H9 (cell line): Measurements from ENCODE around the gene KCNG2. TPM values are rescaled to one million over a fixed set of nuclear protein-coding genes. Genes with fewer than 3 reads are reported as not detected.

Source experiments
- DNase-seq: peaks from one replicate; pipeline ENCODE4 v3.0.0-alpha.2; 2017
- H2AFZ ChIP-seq: one replicate; pipeline ENCODE4 v1.6.1; 2013; ENCODE audit warnings: mild to moderate bottlenecking, low read length, control low read depth, moderate library complexity
- H2AK5ac ChIP-seq: 2 replicates; pipeline ENCODE4 v1.6.1; 2013; ENCODE audit warnings: low read length, control low read depth, mixed read lengths; ENCODE audit not compliant: insufficient read length
- H2BK120ac ChIP-seq: one replicate; pipeline ENCODE4 v1.6.1; 2013; ENCODE audit warnings: low read depth, mild to moderate bottlenecking, low read length, control low read depth, inconsistent platforms; ENCODE audit not compliant: poor library complexity, severe bottlenecking
- H2BK12ac ChIP-seq: 2 replicates; pipeline ENCODE4 v1.6.1; 2013; ENCODE audit warnings: low read length, control low read depth, mixed read lengths, low read depth; ENCODE audit not compliant: insufficient read length
- H2BK15ac ChIP-seq: 2 replicates; pipeline ENCODE4 v1.6.1; 2013; ENCODE audit warnings: low read depth, low read length, control low read depth
- H2BK20ac ChIP-seq: one replicate; pipeline ENCODE4 v1.6.1; 2013; ENCODE audit warnings: low read depth, mild to moderate bottlenecking, low read length, control low read depth, inconsistent platforms; ENCODE audit not compliant: poor library complexity, severe bottlenecking
- H2BK5ac ChIP-seq: 2 replicates; pipeline ENCODE4 v1.6.1; 2013; ENCODE audit warnings: low read length, control low read depth, mixed read lengths; ENCODE audit not compliant: insufficient read length
- H3K14ac ChIP-seq: 2 replicates; pipeline ENCODE4 v1.6.1; 2013; ENCODE audit warnings: low read length, control low read depth; ENCODE audit not compliant: insufficient read depth
- H3K18ac ChIP-seq: 2 replicates; pipeline ENCODE4 v1.6.1; 2013; ENCODE audit warnings: low read depth, mild to moderate bottlenecking, mixed read lengths, low read length, control low read depth; ENCODE audit not compliant: insufficient read length
- H3K23ac ChIP-seq: 2 replicates; pipeline ENCODE4 v1.6.1; 2013; ENCODE audit warnings: low read length, control low read depth, mixed read lengths, low read depth; ENCODE audit not compliant: insufficient read length
- H3K23me2 ChIP-seq: 2 replicates; pipeline ENCODE4 v1.6.1; 2013; ENCODE audit warnings: low read depth, mild to moderate bottlenecking, mixed read lengths, low read length, control low read depth; ENCODE audit not compliant: insufficient read length, poor library complexity, severe bottlenecking
- H3K27ac ChIP-seq: 2 replicates; pipeline ENCODE4 v1.5.1; 2013; ENCODE audit warnings: low read length, control low read depth, mixed read lengths, low read depth; ENCODE audit not compliant: insufficient read length
- H3K27me3 ChIP-seq: 2 replicates; pipeline ENCODE4 v1.6.1; 2013; ENCODE audit warnings: low read length, control low read depth, inconsistent platforms; ENCODE audit not compliant: insufficient read depth
- H3K4ac ChIP-seq: 2 replicates; pipeline ENCODE4 v1.6.1; 2013; ENCODE audit warnings: low read depth, mild to moderate bottlenecking, control low read depth, inconsistent platforms, low read length, moderate library complexity
- H3K4me1 ChIP-seq: 2 replicates; pipeline ENCODE4 v1.6.1; 2013; ENCODE audit warnings: low read length, control low read depth, inconsistent platforms; ENCODE audit not compliant: insufficient read depth
- H3K4me2 ChIP-seq: 2 replicates; pipeline ENCODE4 v1.6.1; 2013; ENCODE audit warnings: low read length, control low read depth, mixed read lengths; ENCODE audit not compliant: insufficient read length, insufficient read depth
- H3K56ac ChIP-seq: 2 replicates; pipeline ENCODE4 v1.6.1; 2013; ENCODE audit warnings: low read depth, mild to moderate bottlenecking, mixed read lengths, low read length, control low read depth; ENCODE audit not compliant: insufficient read length
- H3K79me1 ChIP-seq: 2 replicates; pipeline ENCODE4 v1.6.1; 2013; ENCODE audit warnings: low read depth, mild to moderate bottlenecking, moderate library complexity, low read length, control low read depth, inconsistent platforms; ENCODE audit not compliant: insufficient read depth, poor library complexity, severe bottlenecking
- H3K79me2 ChIP-seq: 2 replicates; pipeline ENCODE4 v1.6.1; 2013; ENCODE audit warnings: low read length, control low read depth, inconsistent platforms; ENCODE audit not compliant: insufficient read depth
- H3K9ac ChIP-seq: 2 replicates; pipeline ENCODE4 v1.6.1; 2013; ENCODE audit warnings: low read length, control low read depth, mixed read lengths; ENCODE audit not compliant: insufficient read length; ENCODE audit errors: extremely low read depth
- H3K9me3 ChIP-seq: one replicate; pipeline ENCODE4 v1.6.1; 2013; ENCODE audit warnings: low read depth, low read length, inconsistent platforms; ENCODE audit not compliant: control insufficient read depth
- H3T11ph ChIP-seq: one replicate; pipeline ENCODE4 v1.6.1; 2013; ENCODE audit warnings: mild to moderate bottlenecking, low read length, control low read depth, inconsistent platforms
- H4K20me1 ChIP-seq: one replicate; pipeline ENCODE4 v1.6.1; 2013; ENCODE audit not compliant: control insufficient read depth, insufficient read length, insufficient read depth
- H4K5ac ChIP-seq: 2 replicates; pipeline ENCODE4 v1.6.1; 2013; ENCODE audit warnings: low read depth, mild to moderate bottlenecking, mixed read lengths, low read length, control low read depth; ENCODE audit not compliant: insufficient read length
- H4K8ac ChIP-seq: replicated peaks from 2 replicates; pipeline ENCODE4 v1.6.1; 2013; ENCODE audit warnings: low read length, control low read depth, mixed read lengths, low read depth; ENCODE audit not compliant: insufficient read length
- H4K91ac ChIP-seq: 2 replicates; pipeline ENCODE4 v1.6.1; 2013; ENCODE audit warnings: low read depth, mild to moderate bottlenecking, moderate library complexity, mixed read lengths, low read length, control low read depth; ENCODE audit not compliant: insufficient read length
- H3K27ac Mint-ChIP-seq, 3 experiments: 2 replicates in 2 of 3; 3 replicates in 1 of 3; pipeline ENCODE4 v1.8.0; 2020 to 2021; ENCODE audit warnings: mixed read lengths in 3 of 3, mild to moderate bottlenecking in 1 of 3, moderate library complexity in 1 of 3
- H3K27me3 Mint-ChIP-seq: 2 replicates; pipeline ENCODE4 v1.8.0; 2021; ENCODE audit warnings: low read depth, mild to moderate bottlenecking, moderate library complexity, mixed read lengths
- H3K36me3 Mint-ChIP-seq, 3 experiments: 2 replicates in 2 of 3; 3 replicates in 1 of 3; pipeline ENCODE4 v1.8.0; 2020 to 2021; ENCODE audit warnings: low read depth in 3 of 3, mixed read lengths in 3 of 3; ENCODE audit not compliant: insufficient read depth in 1 of 3
- H3K4me1 Mint-ChIP-seq, 2 experiments: 2 replicates each; pipeline ENCODE4 v1.8.0; 2020; ENCODE audit warnings: mixed read lengths in 2 of 2
- H3K4me3 Mint-ChIP-seq, 2 experiments: 2 replicates in 1 of 2; 3 replicates in 1 of 2; pipeline ENCODE4 v1.8.0; 2020 to 2021; ENCODE audit warnings: mild to moderate bottlenecking in 2 of 2, mixed read lengths in 2 of 2, moderate library complexity in 1 of 2
- H3K9me3 Mint-ChIP-seq, 2 experiments: 2 replicates in 1 of 2; 3 replicates in 1 of 2; pipeline ENCODE4 v1.8.0; 2020; ENCODE audit warnings: mild to moderate bottlenecking in 2 of 2, mixed read lengths in 2 of 2, moderate library complexity in 1 of 2
- WGBS: extraction: QIAGEN DNeasy Blood & Tissue Kit; methylation state at CpG from one replicate; pipeline ENCODE4 v1.1.7; 2013; ENCODE audit warnings: missing lambda C conversion rate, low lambda C conversion rate, mixed read lengths; ENCODE audit not compliant: insufficient read length; ENCODE audit errors: extremely low coverage; 5-methylcytosine and 5-hydroxymethylcytosine counted together
- total RNA-seq: library from RNA; stranded (reverse); gene quantifications from 2 replicates; pipeline ENCODE4 v1.2.1, GENCODE V29; 2021
- TF ChIP-seq, protein P1 (sequence below): fragments of 200-600 bp; sonication (generic); conservative IDR thresholded peaks from 3 replicates; pipeline ENCODE4 v1.8.0; 2021; ENCODE audit warnings: antibody characterized with exemption, mild to moderate bottlenecking

KCNG2 gene
- total RNA-seq, 1 experiment from 2014 or later = 0.15 TPM

DNA sequence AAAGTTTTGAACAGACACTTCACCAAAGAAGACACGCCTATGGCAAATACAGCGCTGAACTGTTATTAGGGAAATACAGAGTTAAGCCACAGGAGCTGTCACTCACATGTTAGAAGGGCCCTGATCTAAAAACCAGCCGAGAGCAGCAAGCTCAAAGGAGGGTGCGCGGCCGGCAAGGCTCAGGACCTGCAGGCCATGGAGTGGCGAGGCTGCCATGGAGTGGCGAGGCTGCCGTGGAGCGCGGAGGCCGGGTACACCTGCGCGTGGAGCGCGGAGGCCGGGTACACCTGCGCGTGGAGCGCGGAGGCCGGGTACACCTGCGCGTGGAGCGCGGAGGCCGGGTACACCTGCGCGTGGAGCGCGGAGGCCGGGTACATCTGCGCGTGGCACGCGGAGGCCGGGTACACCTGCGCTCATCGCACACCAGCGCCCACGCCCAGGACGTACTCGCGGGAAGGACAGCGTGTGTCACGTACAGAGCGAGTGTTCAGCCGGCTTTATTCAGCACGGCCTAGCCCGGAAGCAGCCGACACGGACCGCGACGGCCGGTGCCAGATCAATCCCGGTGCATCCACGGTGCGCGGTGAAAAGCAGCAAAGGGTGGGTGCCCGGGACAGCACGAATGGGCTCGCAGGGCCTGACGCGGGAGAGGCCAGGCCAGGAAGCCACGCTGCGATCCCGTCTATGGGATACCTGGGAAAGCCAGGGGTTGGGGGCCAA lies 84.9 kb downstream of the KCNG2 start:
- WGBS = no CpG with 5 or more reads among the region's 68 CpGs
- Mint-ChIP-seq H3K4me3 (no peak overlapping the region), H3K9me3 (peaks cover 2 to 7% of the 10 kb centered on the region in 2 experiments; a peak in 3 of 5 replicates), H3K36me3 (no peaks in the 10 kb centered on the region), H3K27ac (no peak overlapping the region), H3K4me1 (no peaks in the 10 kb centered on the region), H3K27me3 (no peaks in the 10 kb centered on the region; the same call in 1 of the 2 replicates)
- no peak overlapping the region for H4K5ac ChIP-seq
- H3T11ph ChIP-seq = no peak overlapping the region
- H3K4ac ChIP-seq = no peak overlapping the region
- peak; percentile 31 for DNase-seq
- no peak overlapping the region for H3K56ac ChIP-seq
- H4K8ac ChIP-seq = no peak overlapping the region
- no peak overlapping the region for H2BK20ac ChIP-seq
- H4K20me1 ChIP-seq = no peaks in the 10 kb centered on the region
- H3K79me2 ChIP-seq = no peaks in the 10 kb centered on the region
- no peak overlapping the region for H3K27ac ChIP-seq
- TF ChIP-seq, protein P1, sequence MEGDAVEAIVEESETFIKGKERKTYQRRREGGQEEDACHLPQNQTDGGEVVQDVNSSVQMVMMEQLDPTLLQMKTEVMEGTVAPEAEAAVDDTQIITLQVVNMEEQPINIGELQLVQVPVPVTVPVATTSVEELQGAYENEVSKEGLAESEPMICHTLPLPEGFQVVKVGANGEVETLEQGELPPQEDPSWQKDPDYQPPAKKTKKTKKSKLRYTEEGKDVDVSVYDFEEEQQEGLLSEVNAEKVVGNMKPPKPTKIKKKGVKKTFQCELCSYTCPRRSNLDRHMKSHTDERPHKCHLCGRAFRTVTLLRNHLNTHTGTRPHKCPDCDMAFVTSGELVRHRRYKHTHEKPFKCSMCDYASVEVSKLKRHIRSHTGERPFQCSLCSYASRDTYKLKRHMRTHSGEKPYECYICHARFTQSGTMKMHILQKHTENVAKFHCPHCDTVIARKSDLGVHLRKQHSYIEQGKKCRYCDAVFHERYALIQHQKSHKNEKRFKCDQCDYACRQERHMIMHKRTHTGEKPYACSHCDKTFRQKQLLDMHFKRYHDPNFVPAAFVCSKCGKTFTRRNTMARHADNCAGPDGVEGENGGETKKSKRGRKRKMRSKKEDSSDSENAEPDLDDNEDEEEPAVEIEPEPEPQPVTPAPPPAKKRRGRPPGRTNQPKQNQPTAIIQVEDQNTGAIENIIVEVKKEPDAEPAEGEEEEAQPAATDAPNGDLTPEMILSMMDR = no peak
- H3K9ac ChIP-seq = no peak overlapping the region
- H2BK12ac ChIP-seq = no peak overlapping the region
- H2BK5ac ChIP-seq = no peak overlapping the region
- no peaks in the 10 kb centered on the region for H3K9me3 ChIP-seq
- no peak overlapping the region for H3K14ac ChIP-seq
- H2AFZ ChIP-seq = no peak overlapping the region
- H2BK15ac ChIP-seq = no peak overlapping the region
- no peak overlapping the region for H4K91ac ChIP-seq
- no peak overlapping the region for H3K4me2 ChIP-seq
- H3K23ac ChIP-seq = no peak overlapping the region
- H3K18ac ChIP-seq = no peak overlapping the region
- H3K4me1 ChIP-seq = no peaks in the 10 kb centered on the region
- H2AK5ac ChIP-seq = no peak overlapping the region
- H3K23me2 ChIP-seq = no peaks in the 10 kb centered on the region
- H3K79me1 ChIP-seq = no peaks in the 10 kb centered on the region
- H3K27me3 ChIP-seq = no peaks in the 10 kb centered on the region
- no peak overlapping the region for H2BK120ac ChIP-seq
